Sciatic nerve (tissue), 2 donors: ENCODE measurements around the gene DGKB. TPM values are rescaled to one million over a fixed set of nuclear protein-coding genes. Genes with fewer than 3 reads are reported as not detected.

ENCODE experiments used
- ATAC-seq: fragments of 200-7000 bp; cut with Tn5 transposase; one replicate; pipeline ENCODE4 v1.9.1; 2020; ENCODE audit warnings: mild to moderate bottlenecking, moderate library complexity
- DNase-seq: peaks from one replicate; pipeline ENCODE4 v3.0.0-alpha.2; 2020; ENCODE audit warnings: low spot score
- intact Hi-C: fragments of 100-400 bp; cut with DNase I; formaldehyde crosslinking; loops from one replicate; pipeline ENCODE4 v1.14.2; 2022
- total RNA-seq: library from RNA; stranded (reverse); fragmentation: NEBNext Ultra II Directional; extraction: Animal tissue kit (Norgen Biotek cat#: 25700); gene quantifications from one replicate; pipeline ENCODE4 v1.2.1, GENCODE V29; 2021
- donor health status: DM: no; HTN: no; CAD: no.
- donor health status: DM: no; HTN: no; CAD: no.

The DGKB gene
- total RNA-seq, 1 donor from 2014 or later: 3.6 TPM

- ATAC-seq: no peak
- no peak for DNase-seq
- intact Hi-C loops: no loop called here
These were observed 266.6 kb downstream of the DGKB start for GRCh38 chr7:14635955-14636354.

GRCh38 chr7:14630048-14630447 lies 272.5 kb downstream of the DGKB start:
- no peak for ATAC-seq
- DNase-seq: no peak
- intact Hi-C loops: no loop called here

- ATAC-seq: no peak
- no peak for DNase-seq
- intact Hi-C loops: no loop called here
These were observed 274.0 kb downstream of the DGKB start for GRCh38 chr7:14628516-14628915.

- intact Hi-C loops: no loop called here
- ATAC-seq (no peak), DNase-seq (no peak)
These were observed 276.5 kb downstream of the DGKB start for GRCh38 chr7:14626076-14626475.

- intact Hi-C loops: no loop called here
- no peak for DNase-seq
- ATAC-seq: no peak
These were observed 280.0 kb downstream of the DGKB start for GRCh38 chr7:14622559-14622958.

- ATAC-seq (no peak), DNase-seq (no peak)
- intact Hi-C loops: no loop called here
These were observed 296.4 kb downstream of the DGKB start for GRCh38 chr7:14606101-14606500.

GRCh38 chr7:14604606-14605005 lies 297.9 kb downstream of the DGKB start:
- intact Hi-C loops: no loop called here
- DNase-seq (no peak), ATAC-seq (no peak)

GRCh38 chr7:14602851-14603250 lies 299.7 kb downstream of the DGKB start:
- DNase-seq (no peak), ATAC-seq (no peak)
- intact Hi-C loops: no loop called here

- DNase-seq: no peak
- no peak for ATAC-seq
- intact Hi-C loops: no loop called here
These were observed 301.7 kb downstream of the DGKB start for GRCh38 chr7:14600766-14601367.

- DNase-seq: no peak
- intact Hi-C loops: no loop called here
- no peak for ATAC-seq
These were observed 303.6 kb downstream of the DGKB start for GRCh38 chr7:14598978-14599377.

- ATAC-seq: no peak
- intact Hi-C loops: no loop called here
- DNase-seq: no peak
These were observed 306.1 kb downstream of the DGKB start for GRCh38 chr7:14596421-14596820.

- DNase-seq: no peak
- ATAC-seq: no peak
- intact Hi-C loops: no loop called here
These were observed 312.3 kb downstream of the DGKB start for GRCh38 chr7:14590206-14590605.

GRCh38 chr7:14585232-14585631 lies 317.3 kb downstream of the DGKB start:
- intact Hi-C loops: no loop called here
- ATAC-seq: no peak

GRCh38 chr7:14583518-14583917 lies 319.0 kb downstream of the DGKB start:
- no peak for ATAC-seq
- intact Hi-C loops: no loop called here

More at GRCh38 chr7:14585232-14585631, 317.3 kb downstream of the DGKB start:
- no peak for DNase-seq

GRCh38 chr7:14582010-14582409 lies 320.5 kb downstream of the DGKB start:
- ATAC-seq (no peak), DNase-seq (no peak)
- intact Hi-C loops: no loop called here

More at GRCh38 chr7:14583518-14583917, 319.0 kb downstream of the DGKB start:
- no peak for DNase-seq

- no peak for DNase-seq
- intact Hi-C loops: no loop called here
- ATAC-seq: no peak
These were observed 322.6 kb downstream of the DGKB start for GRCh38 chr7:14579971-14580370.

GRCh38 chr7:14576578-14576977 lies 326.0 kb downstream of the DGKB start:
- ATAC-seq: no peak
- no peak for DNase-seq
- intact Hi-C loops: no loop called here

GRCh38 chr7:14570750-14571607 lies 331.6 kb downstream of the DGKB start:
- intact Hi-C loops: no loop called here
- ATAC-seq (no peak), DNase-seq (no peak)

- ATAC-seq (no peak), DNase-seq (no peak)
- intact Hi-C loops: no loop called here
These were observed 350.5 kb downstream of the DGKB start for GRCh38 chr7:14552060-14552459.

- intact Hi-C loops: no loop called here
- DNase-seq (no peak), ATAC-seq (no peak)
These were observed 351.2 kb downstream of the DGKB start for GRCh38 chr7:14551310-14551709.

- ATAC-seq (no peak), DNase-seq (no peak)
- intact Hi-C loops: no loop called here
These were observed 359.9 kb downstream of the DGKB start for GRCh38 chr7:14542624-14543023.
